HCT116 (cell line): ENCODE measurements around the gene UAP1L1. TPM values are rescaled to one million over a fixed set of nuclear protein-coding genes. Genes with fewer than 3 reads are reported as not detected.

Experiments
- ATAC-seq: fragments of 200-7000 bp; cut with Tn5 transposase; 2 replicates; pipeline ENCODE4 v1.9.1; 2020; ENCODE audit warnings: mild to moderate bottlenecking, moderate library complexity
- BruUV-seq: library from RNA; stranded (reverse); fragments of 400-500 nt; replicated peaks from 2 replicates; lab custom pipeline; 2021; lab: Mats Ljungman, UMichigan
- CTCF ChIA-PET: fragments of 300-600 bp; sonication (Branson Sonifier 250); formaldehyde crosslinking; loops from one replicate; lab custom pipeline; 2021; ENCODE audit warnings: antibody characterized with exemption; lab: Charles Lee
- POLR2A ChIA-PET: fragments of 300-600, 350-600 bp; sonication (Branson Sonifier 250); formaldehyde crosslinking; loops from one replicate; lab custom pipeline; 2021; ENCODE audit warnings: antibody characterized with exemption; lab: Charles Lee
- RAD21 ChIA-PET, 2 experiments: fragments of 300-600 bp; sonication (Branson Sonifier 250); formaldehyde crosslinking; loops; one replicate each; lab custom pipeline; 2023; ENCODE audit warnings: low total read pairs in 2 of 2; ENCODE audit not compliant: uncharacterized antibody in 2 of 2, unreplicated experiment in 2 of 2, low non-redundant PET in 1 of 2; lab: Charles Lee
- DNase-seq: peaks from one replicate; pipeline ENCODE4 v3.0.0-alpha.2; 2010; ENCODE audit warnings: low read depth, low spot score
- H2AFZ ChIP-seq: fragments of 200-600 bp; shearing (Covaris generic), sonication (generic); 2 replicates; pipeline ENCODE4 v1.6.1; 2017; ENCODE audit warnings: low read depth, mixed run types, mixed read lengths, antibody characterized with exemption, low read length; ENCODE audit not compliant: poor library complexity, severe bottlenecking
- H3K27ac ChIP-seq: 2 replicates; pipeline ENCODE4 v1.5.1; 2012; ENCODE audit warnings: low read depth, low read length
- H3K27me3 ChIP-seq: fragments of 200-600 bp; sonication (generic); 2 replicates; pipeline ENCODE4 v1.6.1; 2016; ENCODE audit warnings: mixed run types, low read length, mixed read lengths; ENCODE audit not compliant: insufficient read depth
- H3K36me3 ChIP-seq, 2 experiments: fragments of 200-500 bp in 1 of 2; fragments of 200-600 bp in 1 of 2; sonication (Bioruptor generic) in 1 of 2; sonication (generic) in 1 of 2; 2 replicates each; pipeline versions ENCODE4 v1.5.1 to v1.6.1; 2014 to 2016; ENCODE audit warnings: low read length in 2 of 2, inconsistent platforms in 1 of 2, mixed read lengths in 1 of 2, mixed run types in 1 of 2; ENCODE audit not compliant: insufficient read depth in 2 of 2, control insufficient read depth in 1 of 2
- H3K4me1 ChIP-seq, 2 experiments: fragments of 200-600 bp in 1 of 2; sonication (generic) in 1 of 2; 2 replicates each; pipeline versions ENCODE4 v1.5.1 to v1.6.1; 2012 to 2017; ENCODE audit warnings: low read length in 2 of 2, inconsistent platforms in 1 of 2, mild to moderate bottlenecking in 1 of 2, mixed read lengths in 1 of 2, mixed run types in 1 of 2, moderate library complexity in 1 of 2; ENCODE audit not compliant: insufficient read depth in 2 of 2, control insufficient read depth in 1 of 2
- H3K4me2 ChIP-seq: fragments of 200-600 bp; sonication (generic); 2 replicates; pipeline ENCODE4 v1.6.1; 2017; ENCODE audit warnings: mixed run types, low read length, mixed read lengths
- H3K4me3 ChIP-seq, 2 experiments: fragments of 200-600 bp in 1 of 2; sonication (generic) in 1 of 2; replicated peaks in 1 of 2; 2 replicates each; pipeline ENCODE4 v1.5.1; 2011 to 2016; ENCODE audit warnings: low read length in 2 of 2, control low read depth in 1 of 2, low read depth in 1 of 2, mild to moderate bottlenecking in 1 of 2, mixed read lengths in 1 of 2, mixed run types in 1 of 2
- H3K79me2 ChIP-seq: fragments of 200-600 bp; sonication (generic); 2 replicates; pipeline ENCODE4 v1.6.1; 2017; ENCODE audit warnings: mild to moderate bottlenecking, mixed run types, low read length, moderate library complexity, mixed read lengths; ENCODE audit not compliant: insufficient read depth
- H3K9ac ChIP-seq: fragments of 200-600 bp; sonication (generic); 2 replicates; pipeline ENCODE4 v1.6.1; 2016; ENCODE audit warnings: low read length, mixed read lengths
- H3K9me2 ChIP-seq: fragments of 200-600 bp; sonication (generic), shearing (Covaris generic); 2 replicates; pipeline ENCODE4 v1.6.1; 2017; ENCODE audit warnings: mixed run types, mild to moderate bottlenecking, moderate library complexity; ENCODE audit not compliant: insufficient read depth
- H3K9me3 ChIP-seq, 2 experiments: fragments of 200-500 bp in 1 of 2; fragments of 200-600 bp in 1 of 2; sonication (Bioruptor generic) in 1 of 2; sonication (generic) in 1 of 2; 2 replicates each; pipeline ENCODE4 v1.6.1; 2014 to 2017; ENCODE audit warnings: low read length in 2 of 2, mixed read lengths in 2 of 2, inconsistent platforms in 1 of 2, low read depth in 1 of 2, mild to moderate bottlenecking in 1 of 2, mixed run types in 1 of 2, moderate library complexity in 1 of 2; ENCODE audit not compliant: control insufficient read depth in 1 of 2, insufficient read depth in 1 of 2
- H4K20me1 ChIP-seq: fragments of 200-600 bp; sonication (generic), shearing (Covaris generic); 2 replicates; pipeline ENCODE4 v1.6.1; 2017; ENCODE audit warnings: mixed run types, mild to moderate bottlenecking, moderate library complexity; ENCODE audit not compliant: insufficient read depth
- CBX3 ChIP-seq: IDR thresholded peaks from 2 replicates; pipeline ENCODE4 v1.6.1; 2012; ENCODE audit warnings: low read depth
- CEBPB ChIP-seq: IDR thresholded peaks from 2 replicates; pipeline ENCODE4 v1.6.1; 2012; ENCODE audit warnings: low read depth
- EGR1 ChIP-seq: IDR thresholded peaks from 2 replicates; pipeline ENCODE4 v1.6.1; 2012; ENCODE audit warnings: low read depth
- ELF1 ChIP-seq: IDR thresholded peaks from 2 replicates; pipeline ENCODE4 v1.6.1; 2012; ENCODE audit warnings: low read depth, borderline replicate concordance
- EZH2 ChIP-seq: fragments of 200-600 bp; sonication (generic); IDR thresholded peaks from 2 replicates; pipeline ENCODE4 v1.6.1; 2017; ENCODE audit warnings: antibody characterized with exemption, mixed run types
- EZH2phosphoT487 ChIP-seq: fragments of 200-600 bp; IDR thresholded peaks from 2 replicates; pipeline ENCODE4 v1.6.1; 2018; ENCODE audit warnings: antibody characterized with exemption, borderline replicate concordance
- FOSL1 ChIP-seq: IDR thresholded peaks from 2 replicates; pipeline ENCODE4 v1.6.1; 2012; ENCODE audit warnings: low read depth
- JUND ChIP-seq: IDR thresholded peaks from 2 replicates; pipeline ENCODE4 v1.6.1; 2012
- POLR2A ChIP-seq: IDR thresholded peaks from 2 replicates; pipeline ENCODE4 v1.7.0; 2011; ENCODE audit warnings: borderline replicate concordance; ENCODE audit not compliant: insufficient read depth, insufficient read length; ENCODE audit errors: extremely low read depth
- POLR2AphosphoS5 ChIP-seq: IDR thresholded peaks from 2 replicates; pipeline ENCODE4 v1.6.1; 2011; ENCODE audit warnings: mild to moderate bottlenecking, low read depth, low read length, moderate library complexity
- RAD21 ChIP-seq: IDR thresholded peaks from 2 replicates; pipeline ENCODE4 v1.6.1; 2012; ENCODE audit warnings: low read depth, mild to moderate bottlenecking
- SIN3A ChIP-seq: IDR thresholded peaks from 2 replicates; pipeline ENCODE4 v1.6.1; 2012; ENCODE audit warnings: low read depth
- TCF7L2 ChIP-seq: IDR thresholded peaks from 2 replicates; pipeline ENCODE4 v1.7.0; 2011; ENCODE audit warnings: borderline replicate concordance, inconsistent platforms; ENCODE audit not compliant: insufficient read depth, insufficient read length; ENCODE audit errors: extremely low read depth
- ZNF274 ChIP-seq: fragments of 200-500 bp; sonication (Bioruptor generic); IDR thresholded peaks from 2 replicates; pipeline ENCODE4 v1.6.1; 2014; ENCODE audit warnings: mild to moderate bottlenecking, low read depth, low read length, inconsistent platforms
- intact Hi-C: fragments of 100-400 bp; cut with micrococcal nuclease; formaldehyde crosslinking; loops from 2 replicates; pipeline ENCODE4 v1.10.0; 2022
- total RNA-seq: library from RNA; stranded (reverse); gene quantifications from one replicate; pipeline ENCODE4 v1.2.1, GENCODE V29; 2021; ENCODE audit not compliant: unreplicated experiment
- TF ChIP-seq, protein P1 (sequence below): IDR thresholded peaks from 2 replicates; pipeline ENCODE4 v1.6.1; 2011; ENCODE audit warnings: mild to moderate bottlenecking, low read length, moderate library complexity; ENCODE audit not compliant: insufficient replicate concordance; ENCODE audit errors: extremely low read depth
- TF ChIP-seq, protein P2 (sequence below): IDR thresholded peaks from 2 replicates; pipeline ENCODE4 v1.6.1; 2012
- TF ChIP-seq, protein P3 (sequence below): IDR thresholded peaks from 2 replicates; pipeline ENCODE4 v1.6.1; 2012
- TF ChIP-seq, protein P4 (sequence below), 3 experiments: fragments of 200-600 bp in 1 of 3; sonication (generic) in 1 of 3; IDR thresholded peaks in 2 of 3; conservative IDR thresholded peaks in 1 of 3; 2 replicates each; pipeline ENCODE4 v1.5.1; 2012 to 2017; ENCODE audit warnings: low read depth in 2 of 3, low read length in 2 of 3, antibody characterized with exemption in 1 of 3, borderline replicate concordance in 1 of 3, control low read depth in 1 of 3, mild to moderate bottlenecking in 1 of 3, mixed read lengths in 1 of 3, mixed run types in 1 of 3, moderate library complexity in 1 of 3; ENCODE audit not compliant: insufficient read depth in 1 of 3

Gene UAP1L1
- total RNA-seq, 1 experiment from 2014 or later: 11.0 TPM

DNA sequence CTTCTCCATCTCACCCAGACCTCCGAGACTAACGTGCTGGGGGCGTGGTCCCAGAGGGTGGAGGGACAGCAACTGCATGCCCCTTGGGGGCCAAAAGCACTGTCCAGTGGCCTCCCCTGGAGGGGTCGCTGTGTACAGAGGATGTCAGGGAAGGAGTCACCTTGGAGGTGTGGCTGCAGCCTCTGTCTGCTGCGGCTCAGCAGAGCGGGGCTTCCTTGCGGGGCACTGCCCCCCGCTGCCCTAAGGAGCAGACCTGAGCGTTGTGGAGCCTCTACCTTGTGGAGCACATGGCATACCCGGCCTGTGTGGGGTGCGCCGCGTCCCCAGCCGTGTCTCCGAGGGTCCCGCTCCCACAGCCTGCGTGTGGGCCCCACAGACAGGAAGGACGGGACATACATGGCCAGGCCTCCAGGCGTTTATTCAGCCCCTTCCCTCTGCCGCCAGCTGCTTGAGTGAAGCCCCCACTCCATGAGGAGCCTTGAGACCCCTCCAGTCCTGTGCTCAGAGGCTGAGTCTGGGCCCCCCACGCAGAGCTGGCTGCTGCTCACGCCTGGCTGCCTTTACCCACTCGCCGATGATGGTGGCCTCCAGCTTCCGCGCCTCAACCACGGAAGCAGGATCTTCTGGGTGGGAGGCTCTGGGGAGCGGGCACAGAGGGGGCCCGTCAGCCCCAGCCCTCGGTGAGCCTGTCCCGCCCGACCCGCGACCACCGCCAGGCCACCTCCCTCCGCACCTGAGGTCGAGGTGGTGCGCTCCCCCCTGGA is 33.0 kb downstream of the UAP1L1 start:
- no TSS peak for BruUV-seq

More for the DNA sequence above, 33.0 kb downstream of the UAP1L1 start:
- no peak overlapping the region for H2AFZ ChIP-seq
- H3K79me2 ChIP-seq: peaks cover 19% of the 10 kb centered on the region
- ChIA-PET CTCF (no interaction called here), RAD21 (no interaction called here), POLR2A (no interaction called here)
- ATAC-seq: no peak
- H3K4me2 ChIP-seq: no peak overlapping the region
- H3K9me3 ChIP-seq: no peaks in the 10 kb centered on the region
- H3K4me1 ChIP-seq: peaks cover 4 to 17% of the 10 kb centered on the region in 2 experiments
- no peaks in the 10 kb centered on the region for H3K27me3 ChIP-seq
- H4K20me1 ChIP-seq: no peaks in the 10 kb centered on the region
- no peak overlapping the region; the same call in 1 of the 2 replicates for H3K27ac ChIP-seq
- DNase-seq: no peak
- intact Hi-C loops: no loop called here
- no peaks in the 10 kb centered on the region for H3K9me2 ChIP-seq
- H3K4me3 ChIP-seq: no peak overlapping the region
- no peak overlapping the region for H3K9ac ChIP-seq
- TF ChIP-seq TCF7L2 (no peak), ELF1 (no peak), SIN3A (no peak), JUND (no peak), EZH2phosphoT487 (no peak), FOSL1 (no peak), RAD21 (no peak), POLR2AphosphoS5 (no peak), CEBPB (no peak), POLR2A (no peak), EGR1 (no peak), CBX3 (no peak), EZH2 (no peak), ZNF274 (no peak)
- TF ChIP-seq, protein P1, sequence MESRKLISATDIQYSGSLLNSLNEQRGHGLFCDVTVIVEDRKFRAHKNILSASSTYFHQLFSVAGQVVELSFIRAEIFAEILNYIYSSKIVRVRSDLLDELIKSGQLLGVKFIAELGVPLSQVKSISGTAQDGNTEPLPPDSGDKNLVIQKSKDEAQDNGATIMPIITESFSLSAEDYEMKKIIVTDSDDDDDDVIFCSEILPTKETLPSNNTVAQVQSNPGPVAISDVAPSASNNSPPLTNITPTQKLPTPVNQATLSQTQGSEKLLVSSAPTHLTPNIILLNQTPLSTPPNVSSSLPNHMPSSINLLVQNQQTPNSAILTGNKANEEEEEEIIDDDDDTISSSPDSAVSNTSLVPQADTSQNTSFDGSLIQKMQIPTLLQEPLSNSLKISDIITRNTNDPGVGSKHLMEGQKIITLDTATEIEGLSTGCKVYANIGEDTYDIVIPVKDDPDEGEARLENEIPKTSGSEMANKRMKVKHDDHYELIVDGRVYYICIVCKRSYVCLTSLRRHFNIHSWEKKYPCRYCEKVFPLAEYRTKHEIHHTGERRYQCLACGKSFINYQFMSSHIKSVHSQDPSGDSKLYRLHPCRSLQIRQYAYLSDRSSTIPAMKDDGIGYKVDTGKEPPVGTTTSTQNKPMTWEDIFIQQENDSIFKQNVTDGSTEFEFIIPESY: no peak
- TF ChIP-seq, protein P2, sequence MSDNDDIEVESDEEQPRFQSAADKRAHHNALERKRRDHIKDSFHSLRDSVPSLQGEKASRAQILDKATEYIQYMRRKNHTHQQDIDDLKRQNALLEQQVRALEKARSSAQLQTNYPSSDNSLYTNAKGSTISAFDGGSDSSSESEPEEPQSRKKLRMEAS: no peak
- TF ChIP-seq, protein P3, sequence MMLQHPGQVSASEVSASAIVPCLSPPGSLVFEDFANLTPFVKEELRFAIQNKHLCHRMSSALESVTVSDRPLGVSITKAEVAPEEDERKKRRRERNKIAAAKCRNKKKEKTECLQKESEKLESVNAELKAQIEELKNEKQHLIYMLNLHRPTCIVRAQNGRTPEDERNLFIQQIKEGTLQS: no peak
- TF ChIP-seq, protein P4, sequence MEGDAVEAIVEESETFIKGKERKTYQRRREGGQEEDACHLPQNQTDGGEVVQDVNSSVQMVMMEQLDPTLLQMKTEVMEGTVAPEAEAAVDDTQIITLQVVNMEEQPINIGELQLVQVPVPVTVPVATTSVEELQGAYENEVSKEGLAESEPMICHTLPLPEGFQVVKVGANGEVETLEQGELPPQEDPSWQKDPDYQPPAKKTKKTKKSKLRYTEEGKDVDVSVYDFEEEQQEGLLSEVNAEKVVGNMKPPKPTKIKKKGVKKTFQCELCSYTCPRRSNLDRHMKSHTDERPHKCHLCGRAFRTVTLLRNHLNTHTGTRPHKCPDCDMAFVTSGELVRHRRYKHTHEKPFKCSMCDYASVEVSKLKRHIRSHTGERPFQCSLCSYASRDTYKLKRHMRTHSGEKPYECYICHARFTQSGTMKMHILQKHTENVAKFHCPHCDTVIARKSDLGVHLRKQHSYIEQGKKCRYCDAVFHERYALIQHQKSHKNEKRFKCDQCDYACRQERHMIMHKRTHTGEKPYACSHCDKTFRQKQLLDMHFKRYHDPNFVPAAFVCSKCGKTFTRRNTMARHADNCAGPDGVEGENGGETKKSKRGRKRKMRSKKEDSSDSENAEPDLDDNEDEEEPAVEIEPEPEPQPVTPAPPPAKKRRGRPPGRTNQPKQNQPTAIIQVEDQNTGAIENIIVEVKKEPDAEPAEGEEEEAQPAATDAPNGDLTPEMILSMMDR (IDR thresholded peaks at IDR 0.05 in 2 of 3, conservative IDR thresholded peaks at IDR 0.05 in 1 of 3; ENCODE audit: borderline replicate concordance in 1 of 3, insufficient read depth in 1 of 3, low read depth in 2 of 3, low read length in 2 of 3): no peak
- H3K36me3 ChIP-seq: peaks cover 8 to 47% of the 10 kb centered on the region in 2 experiments; a peak in 3 of 4 replicates
